ENCODE results near the gene FOXP1.

DNA sequence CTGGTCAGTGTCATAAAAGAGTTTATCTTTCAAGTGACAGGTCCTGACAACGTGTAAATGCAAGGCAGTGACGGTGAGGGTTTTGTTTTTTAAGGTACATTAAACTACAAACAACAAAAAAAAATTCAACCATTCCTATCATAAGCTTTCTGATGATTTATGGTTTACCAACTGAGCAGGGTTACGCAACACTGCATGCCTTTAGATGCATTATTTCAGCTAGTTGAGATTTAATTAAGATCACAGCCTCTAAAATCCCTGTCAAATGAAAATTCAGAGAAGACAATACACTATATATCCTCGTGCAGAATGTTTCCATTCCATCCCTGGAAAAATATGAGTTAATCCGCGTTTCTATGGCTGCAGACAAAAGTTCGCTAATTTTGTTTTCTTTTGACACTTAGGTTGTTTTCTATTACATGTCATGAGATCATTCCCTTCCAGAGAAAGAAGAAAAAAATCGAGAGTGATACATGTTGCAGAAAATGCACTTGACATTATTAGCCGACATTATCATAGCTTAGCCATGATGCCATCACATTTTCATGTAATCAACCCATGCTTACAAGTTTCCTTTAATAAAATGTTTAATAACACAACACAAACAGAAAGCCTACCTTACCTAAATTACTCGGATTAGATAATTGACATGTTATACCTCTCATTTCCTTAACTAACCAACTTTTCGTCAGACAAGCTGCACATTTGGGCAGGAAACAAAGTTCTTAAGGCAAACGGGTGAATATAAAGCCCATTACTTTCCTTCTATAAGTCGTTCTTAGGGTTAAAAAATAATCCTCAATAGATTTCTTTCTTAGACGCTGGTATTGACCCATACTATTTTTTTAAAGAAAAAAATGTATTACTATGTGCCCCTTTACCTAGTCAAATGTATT is 521.2 kb downstream of the FOXP1 start:
- TF ChIP-seq, protein P1, sequence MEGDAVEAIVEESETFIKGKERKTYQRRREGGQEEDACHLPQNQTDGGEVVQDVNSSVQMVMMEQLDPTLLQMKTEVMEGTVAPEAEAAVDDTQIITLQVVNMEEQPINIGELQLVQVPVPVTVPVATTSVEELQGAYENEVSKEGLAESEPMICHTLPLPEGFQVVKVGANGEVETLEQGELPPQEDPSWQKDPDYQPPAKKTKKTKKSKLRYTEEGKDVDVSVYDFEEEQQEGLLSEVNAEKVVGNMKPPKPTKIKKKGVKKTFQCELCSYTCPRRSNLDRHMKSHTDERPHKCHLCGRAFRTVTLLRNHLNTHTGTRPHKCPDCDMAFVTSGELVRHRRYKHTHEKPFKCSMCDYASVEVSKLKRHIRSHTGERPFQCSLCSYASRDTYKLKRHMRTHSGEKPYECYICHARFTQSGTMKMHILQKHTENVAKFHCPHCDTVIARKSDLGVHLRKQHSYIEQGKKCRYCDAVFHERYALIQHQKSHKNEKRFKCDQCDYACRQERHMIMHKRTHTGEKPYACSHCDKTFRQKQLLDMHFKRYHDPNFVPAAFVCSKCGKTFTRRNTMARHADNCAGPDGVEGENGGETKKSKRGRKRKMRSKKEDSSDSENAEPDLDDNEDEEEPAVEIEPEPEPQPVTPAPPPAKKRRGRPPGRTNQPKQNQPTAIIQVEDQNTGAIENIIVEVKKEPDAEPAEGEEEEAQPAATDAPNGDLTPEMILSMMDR (IDR thresholded peaks at IDR 0.05), result no peak
- TF ChIP-seq POLR2A (IDR thresholded peaks at IDR 0.05), result no peak
